Dedifferentiated amniotic fluid mesenchymal stem cell (primary cell): ENCODE measurements around the gene TACR1.
"Not testable (repeated sequence)": the region's sequence is repeated elsewhere in the genome, so short reads cannot be mapped to it uniquely, and the experiment has no call there.

ENCODE experiments used
- DNase-seq: peaks from one replicate; pipeline ENCODE4 v3.0.0-alpha.2; 2016; ENCODE audit errors: extremely low spot score

Gene TACR1

GRCh38 chr2:75199428-75200011, at the start of gene TACR1:
TACR1 (minus strand) TSS chr2:75199520; CDS start chr2:75198934, 586 bp downstream.
- DNase-seq, result peak; percentile 58

- DNase-seq, result not testable (repeated sequence)
Observed at GRCh38 chr2:75248581-75248980, 49.3 kb upstream of the TACR1 start.

GRCh38 chr2:75246441-75247167, 47.3 kb upstream of the TACR1 start:
- no peak for DNase-seq

- DNase-seq, result no peak
Observed at GRCh38 chr2:75243219-75243618, 43.9 kb upstream of the TACR1 start.

- DNase-seq, result no peak
Observed at GRCh38 chr2:75241696-75242095, 42.4 kb upstream of the TACR1 start.

- peak; percentile 80 for DNase-seq
Observed at GRCh38 chr2:75238670-75239330, 39.5 kb upstream of the TACR1 start.

- no peak for DNase-seq
Observed at GRCh38 chr2:75237296-75237695, 38.0 kb upstream of the TACR1 start.

GRCh38 chr2:75233965-75234364, 34.6 kb upstream of the TACR1 start:
- no peak for DNase-seq

- DNase-seq, result no peak
Observed at GRCh38 chr2:75226617-75227016, 27.3 kb upstream of the TACR1 start.

- DNase-seq, result no peak
Observed at GRCh38 chr2:75226099-75226498, 26.8 kb upstream of the TACR1 start.

GRCh38 chr2:75224636-75225094, 25.3 kb upstream of the TACR1 start:
- no peak for DNase-seq

GRCh38 chr2:75222527-75222926, 23.2 kb upstream of the TACR1 start:
- no peak for DNase-seq

GRCh38 chr2:75221862-75222261, 22.5 kb upstream of the TACR1 start:
- DNase-seq, result no peak

GRCh38 chr2:75219213-75219612, 19.9 kb upstream of the TACR1 start:
- not testable (repeated sequence) for DNase-seq

- DNase-seq, result no peak
Observed at GRCh38 chr2:75211266-75211770, 12.0 kb upstream of the TACR1 start.

- DNase-seq, result no peak
Observed at GRCh38 chr2:75210409-75210808, 11.1 kb upstream of the TACR1 start.

GRCh38 chr2:75208738-75209137, 9.4 kb upstream of the TACR1 start:
- no peak for DNase-seq

- DNase-seq, result no peak
Observed at GRCh38 chr2:75204833-75205232, 5.5 kb upstream of the TACR1 start.

- no peak for DNase-seq
Observed at GRCh38 chr2:75202359-75202758, 3.0 kb upstream of the TACR1 start.

- DNase-seq, result no peak
Observed at GRCh38 chr2:75200140-75201096, 1.1 kb upstream of the TACR1 start.

GRCh38 chr2:75195076-75195691, 4.1 kb downstream of the TACR1 start:
- DNase-seq, result no peak
